ENCODE data around the gene SPOCK2.

The SPOCK2 gene

GRCh38 chr10:72086466-72087391 lies 1.6 kb downstream of the SPOCK2 start:
- no peak for DNase-seq

GRCh38 chr10:72085864-72086465 lies 2.4 kb downstream of the SPOCK2 start:
- no peak for DNase-seq

- DNase-seq, result no peak
Observed at GRCh38 chr10:72085166-72085565, 3.2 kb downstream of the SPOCK2 start.

- no peak for DNase-seq
Observed at GRCh38 chr10:72083790-72084459, 4.4 kb downstream of the SPOCK2 start.

- DNase-seq, result no peak
Observed at GRCh38 chr10:72082856-72083789, 5.2 kb downstream of the SPOCK2 start.

- no peak for DNase-seq
Observed at GRCh38 chr10:72081772-72082590, 6.4 kb downstream of the SPOCK2 start.

GRCh38 chr10:72081210-72081609 lies 7.1 kb downstream of the SPOCK2 start:
- no peak for DNase-seq

- no peak for DNase-seq
Observed at GRCh38 chr10:72080042-72080975, 8.0 kb downstream of the SPOCK2 start.

GRCh38 chr10:72079356-72079755 lies 9.0 kb downstream of the SPOCK2 start:
- no peak for DNase-seq

GRCh38 chr10:72077275-72077990 lies 10.9 kb downstream of the SPOCK2 start:
- DNase-seq, result no peak

GRCh38 chr10:72076756-72077155 lies 11.6 kb downstream of the SPOCK2 start:
- no peak for DNase-seq

- no peak for DNase-seq
Observed at GRCh38 chr10:72075376-72076115, 12.8 kb downstream of the SPOCK2 start.

GRCh38 chr10:72074574-72075375 lies 13.6 kb downstream of the SPOCK2 start:
- DNase-seq, result no peak

GRCh38 chr10:72073708-72074573 lies 14.4 kb downstream of the SPOCK2 start:
- no peak for DNase-seq

GRCh38 chr10:72072639-72073038 lies 15.7 kb downstream of the SPOCK2 start:
- no peak for DNase-seq

- no peak for DNase-seq
Observed at GRCh38 chr10:72072046-72072445, 16.3 kb downstream of the SPOCK2 start.

Measured in amniotic stem cell (primary cell).